Testis (tissue), 3 donors: Measurements from ENCODE around the gene F12. TPM values are rescaled to one million over a fixed set of nuclear protein-coding genes. Genes with fewer than 3 reads are reported as not detected.

ENCODE experiments used
- DNase-seq: peaks from one replicate; pipeline ENCODE4 v3.0.0-alpha.2; 2019
- H3K27ac ChIP-seq, 2 donors: fragments of 200-600 bp; sonication (generic); one replicate each; pipeline ENCODE4 v1.5.1; 2019
- H3K27me3 ChIP-seq: fragments of 200-600 bp; sonication (generic); one replicate; pipeline ENCODE4 v1.5.1; 2019
- H3K36me3 ChIP-seq: fragments of 200-600 bp; sonication (generic); one replicate; pipeline ENCODE4 v1.5.1; 2017; ENCODE audit warnings: low read depth; ENCODE audit errors: missing control alignments
- H3K4me1 ChIP-seq: fragments of 200-600 bp; sonication (generic); one replicate; pipeline ENCODE4 v1.5.1; 2019
- H3K4me3 ChIP-seq, 2 donors: fragments of 200-600 bp; sonication (generic); one replicate each; pipeline ENCODE4 v1.5.1; 2017 to 2019
- H3K9me3 ChIP-seq: fragments of 200-600 bp; sonication (generic); one replicate; pipeline ENCODE4 v1.5.1; 2017
- POLR2A ChIP-seq: fragments of 450-650 bp; IDR thresholded peaks from one replicate; pipeline ENCODE4 v1.6.1; 2017; ENCODE audit warnings: antibody characterized with exemption, mild to moderate bottlenecking, moderate library complexity
- WGBS, 2 donors: methylation state at CpG; one replicate each; pipeline ENCODE4 v1.1.5; 2018; 5-methylcytosine and 5-hydroxymethylcytosine counted together
- intact Hi-C: fragments of 100-400 bp; cut with DNase I; formaldehyde crosslinking; loops from one replicate; pipeline ENCODE4 v1.15.1; 2023; ENCODE audit warnings: low total_unique reads
- polyA plus RNA-seq: library from polyadenylated mRNA; stranded (reverse); fragments of 350-450 nt; fragmentation: Illumina TruSeq; extraction: RNeasy Lipid Tissue Mini Kit (QIAGEN cat#74804); gene quantifications from one replicate; pipeline ENCODE4 v1.2.3, GENCODE V29; 2014; ENCODE audit warnings: low read depth, low replicate concordance; ENCODE audit not compliant: insufficient read depth
- total RNA-seq, 2 donors: library from RNA; depleted of rRNA; stranded (reverse); fragments of >200 nt; gene quantifications; one replicate each; pipeline ENCODE4 v1.2.3, GENCODE V29; 2016
- TF ChIP-seq, protein P1 (sequence below), 3 experiments: fragments of 450-650 bp in 2 of 3; fragments of 200-600 bp in 1 of 3; sonication (generic) in 1 of 3; IDR thresholded peaks; one replicate each; pipeline ENCODE4 v1.5.1; 2016 to 2019; ENCODE audit warnings: antibody characterized with exemption in 3 of 3, mild to moderate bottlenecking in 2 of 3, moderate library complexity in 1 of 3

The F12 gene
- total and polyA plus RNA-seq, 3 donors from 2014 or later: 4.9 to 5.8 (median 5.3) TPM

DNA sequence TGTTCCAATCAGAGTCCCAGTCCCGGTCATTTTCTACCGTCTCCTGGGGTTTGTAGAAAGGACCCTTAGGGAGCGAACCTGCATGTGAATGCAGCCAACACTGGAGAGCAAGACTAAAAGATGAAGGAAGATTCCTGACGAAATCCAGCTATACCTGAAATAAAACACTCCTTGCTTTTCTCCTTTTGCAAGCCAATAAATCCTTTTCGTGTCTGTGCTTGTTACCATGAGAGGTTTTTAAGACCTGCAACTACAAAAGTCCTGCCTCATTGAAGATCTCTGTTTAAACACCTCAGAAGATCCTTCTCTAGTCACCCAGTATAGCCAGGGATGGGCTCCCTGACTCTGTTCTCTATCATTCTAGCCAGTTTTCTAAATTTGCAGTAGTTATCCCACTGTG, 35.2 kb downstream of the F12 start:
- H3K27me3 ChIP-seq: no peaks in the 10 kb centered on the region
- no peak for DNase-seq
- H3K4me3 ChIP-seq: no peak overlapping the region
- TF ChIP-seq, protein P1, sequence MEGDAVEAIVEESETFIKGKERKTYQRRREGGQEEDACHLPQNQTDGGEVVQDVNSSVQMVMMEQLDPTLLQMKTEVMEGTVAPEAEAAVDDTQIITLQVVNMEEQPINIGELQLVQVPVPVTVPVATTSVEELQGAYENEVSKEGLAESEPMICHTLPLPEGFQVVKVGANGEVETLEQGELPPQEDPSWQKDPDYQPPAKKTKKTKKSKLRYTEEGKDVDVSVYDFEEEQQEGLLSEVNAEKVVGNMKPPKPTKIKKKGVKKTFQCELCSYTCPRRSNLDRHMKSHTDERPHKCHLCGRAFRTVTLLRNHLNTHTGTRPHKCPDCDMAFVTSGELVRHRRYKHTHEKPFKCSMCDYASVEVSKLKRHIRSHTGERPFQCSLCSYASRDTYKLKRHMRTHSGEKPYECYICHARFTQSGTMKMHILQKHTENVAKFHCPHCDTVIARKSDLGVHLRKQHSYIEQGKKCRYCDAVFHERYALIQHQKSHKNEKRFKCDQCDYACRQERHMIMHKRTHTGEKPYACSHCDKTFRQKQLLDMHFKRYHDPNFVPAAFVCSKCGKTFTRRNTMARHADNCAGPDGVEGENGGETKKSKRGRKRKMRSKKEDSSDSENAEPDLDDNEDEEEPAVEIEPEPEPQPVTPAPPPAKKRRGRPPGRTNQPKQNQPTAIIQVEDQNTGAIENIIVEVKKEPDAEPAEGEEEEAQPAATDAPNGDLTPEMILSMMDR (IDR thresholded peaks at IDR 0.05): no peak
- TF ChIP-seq POLR2A: no peak
- intact Hi-C loops: no loop called here
- H3K36me3 ChIP-seq: no peaks in the 10 kb centered on the region
- no peaks in the 10 kb centered on the region for H3K9me3 ChIP-seq
- H3K27ac ChIP-seq: no peak overlapping the region
- peaks cover 8% of the 10 kb centered on the region for H3K4me1 ChIP-seq
- WGBS, 2 donors: 80 to 83% methylated on average over 5 of the region's 5 CpGs

DNA sequence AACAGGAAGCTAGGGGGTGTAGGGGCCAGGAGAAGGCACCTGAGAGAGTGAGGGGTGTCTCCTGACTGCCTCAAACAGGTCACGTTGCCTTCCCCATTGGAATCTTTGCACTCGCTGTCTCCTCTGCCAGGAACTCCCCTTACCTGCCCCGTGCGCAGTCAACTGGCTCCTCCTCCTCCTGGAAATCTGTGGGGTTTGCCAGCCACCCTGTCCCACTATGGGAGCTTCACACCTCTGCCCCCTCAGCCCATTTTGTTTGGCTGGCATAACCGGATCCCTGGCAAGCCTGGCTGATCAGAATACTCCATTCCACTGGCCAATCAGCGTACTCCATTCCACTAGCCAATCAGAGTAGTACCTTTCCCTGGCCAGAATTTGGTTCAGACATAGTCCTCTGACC, 35.6 kb downstream of the F12 start:
- intact Hi-C loops: no loop called here
- no peak for TF ChIP-seq POLR2A
- TF ChIP-seq, protein P1 (IDR thresholded peaks at IDR 0.05): no peak
- H3K9me3 ChIP-seq: no peaks in the 10 kb centered on the region
- 59 to 68% methylated on average over 6 of the region's 6 CpGs for WGBS, 2 donors
- H3K4me1 ChIP-seq: peaks cover 8% of the 10 kb centered on the region
- H3K4me3 ChIP-seq: no peak overlapping the region
- no peak overlapping the region for H3K27ac ChIP-seq
- H3K27me3 ChIP-seq: no peaks in the 10 kb centered on the region
- H3K36me3 ChIP-seq: no peaks in the 10 kb centered on the region
- no peak for DNase-seq

DNA sequence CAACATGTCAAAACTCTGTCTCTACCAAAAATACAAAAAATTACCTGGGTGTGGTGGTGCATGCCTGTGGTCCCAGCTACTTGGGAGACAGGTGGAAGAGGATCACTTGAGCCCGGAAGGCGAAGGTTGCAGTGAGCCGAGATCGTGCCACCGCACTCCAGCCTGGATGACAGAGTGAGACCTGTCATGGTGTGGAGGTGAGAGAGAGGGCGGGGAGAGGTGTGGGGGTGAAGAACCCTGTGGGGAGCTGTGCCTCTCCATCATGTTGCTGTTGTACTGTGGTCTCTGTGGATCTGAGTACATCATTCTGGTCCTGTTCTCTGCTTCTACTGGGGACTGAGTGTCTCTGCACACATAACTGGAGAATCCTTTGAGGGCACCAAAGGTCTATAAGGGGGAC, 36.5 kb downstream of the F12 start:
- no peak for DNase-seq
- intact Hi-C loops: no loop called here
- WGBS, 2 donors: 82 to 99% methylated on average over 6 of the region's 6 CpGs
- Histone ChIP-seq H3K9me3 (no peaks in the 10 kb centered on the region), H3K27ac (no peak overlapping the region), H3K36me3 (no peaks in the 10 kb centered on the region), H3K4me1 (peaks cover 8% of the 10 kb centered on the region), H3K4me3 (no peak overlapping the region), H3K27me3 (no peaks in the 10 kb centered on the region)
- TF ChIP-seq, protein P1 (IDR thresholded peaks at IDR 0.05): no peak
- no peak for TF ChIP-seq POLR2A

DNA sequence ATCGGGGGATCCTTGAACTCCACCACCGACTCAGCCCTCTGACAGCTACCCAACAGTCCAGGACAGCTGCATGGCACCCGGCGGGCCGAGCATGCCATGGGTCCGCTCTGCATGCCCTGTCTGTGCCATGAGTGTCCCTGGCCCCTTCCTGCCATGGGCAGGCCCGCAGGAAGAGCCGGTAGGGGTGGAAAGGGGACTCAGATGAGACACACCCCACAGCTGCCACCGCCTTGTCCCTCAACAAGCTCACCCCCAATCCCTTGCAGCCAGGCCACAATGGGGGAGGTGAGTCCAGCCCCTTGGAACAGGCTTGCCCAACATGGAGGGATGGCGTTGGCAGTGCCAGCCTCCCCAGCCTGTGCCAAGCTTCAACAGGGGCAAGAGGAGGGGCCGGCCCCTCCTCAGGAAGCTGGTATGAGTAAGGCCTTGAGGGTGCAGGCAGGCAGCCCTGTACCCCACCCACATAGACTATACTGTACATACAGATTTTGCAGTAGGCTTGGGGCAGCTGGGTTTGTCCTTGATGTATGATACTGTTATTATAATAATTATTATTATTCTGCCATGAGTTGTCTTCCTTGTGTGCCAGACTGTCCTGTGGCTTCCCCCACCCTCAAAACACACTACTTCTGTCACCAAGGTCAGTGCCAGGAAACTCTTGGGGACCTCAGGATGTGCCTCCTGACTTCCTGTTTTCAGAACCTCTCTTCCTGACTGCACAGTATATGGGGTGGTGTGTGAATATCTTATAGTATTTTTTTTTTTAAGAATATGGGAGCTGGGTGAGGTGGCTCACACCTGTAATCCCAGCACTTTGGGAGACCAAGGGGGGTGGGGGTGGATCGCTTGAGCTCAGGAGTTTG, 37.1 kb downstream of the F12 start:
- no peaks in the 10 kb centered on the region for H3K9me3 ChIP-seq
- TF ChIP-seq, protein P1 (IDR thresholded peaks at IDR 0.05): no peak
- TF ChIP-seq POLR2A: no peak
- H3K36me3 ChIP-seq: no peaks in the 10 kb centered on the region
- DNase-seq: no peak
- H3K27ac ChIP-seq: no peak overlapping the region
- H3K27me3 ChIP-seq: no peaks in the 10 kb centered on the region
- 91 to 92% methylated on average over 4 to 11 of the region's 12 CpGs for WGBS, 2 donors
- H3K4me3 ChIP-seq: no peak overlapping the region
- intact Hi-C loops: no loop called here
- H3K4me1 ChIP-seq: peaks cover 14% of the 10 kb centered on the region
